DND-41 (cell line): ENCODE results near the gene CYB5A.

ENCODE experiments used
- EZH2 ChIP-seq: IDR thresholded peaks from 3 replicates; pipeline ENCODE4 v1.6.1; 2012; ENCODE audit warnings: borderline replicate concordance, low read depth, mild to moderate bottlenecking, moderate library complexity, low read length, inconsistent platforms; ENCODE audit not compliant: severe bottlenecking
- TF ChIP-seq, protein P1 (sequence below): IDR thresholded peaks from 2 replicates; pipeline ENCODE4 v1.5.1; 2012; ENCODE audit warnings: borderline replicate concordance, low read length, moderate library complexity, mild to moderate bottlenecking; ENCODE audit not compliant: poor library complexity, severe bottlenecking; ENCODE audit errors: extremely low read depth

DNA sequence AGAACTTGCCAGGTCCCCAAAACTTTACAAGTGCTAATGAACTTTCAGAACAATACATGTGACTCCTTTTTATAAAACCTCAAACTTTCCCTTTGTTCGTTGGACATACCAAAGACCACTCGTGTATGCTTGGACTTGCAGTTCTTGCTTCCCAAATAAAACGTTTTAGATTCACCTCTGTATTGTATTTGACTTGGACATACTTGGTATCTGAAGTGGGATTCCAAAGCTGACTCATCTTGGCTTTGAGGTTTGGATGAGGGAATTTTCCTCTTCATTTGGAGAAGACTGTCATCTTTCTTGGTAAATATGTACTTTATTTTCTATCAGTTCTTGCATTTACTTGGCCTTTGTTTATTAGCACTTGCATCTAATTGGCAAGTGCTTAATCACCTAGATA, 8.0 kb upstream of the CYB5A start:
- TF ChIP-seq, protein P1, sequence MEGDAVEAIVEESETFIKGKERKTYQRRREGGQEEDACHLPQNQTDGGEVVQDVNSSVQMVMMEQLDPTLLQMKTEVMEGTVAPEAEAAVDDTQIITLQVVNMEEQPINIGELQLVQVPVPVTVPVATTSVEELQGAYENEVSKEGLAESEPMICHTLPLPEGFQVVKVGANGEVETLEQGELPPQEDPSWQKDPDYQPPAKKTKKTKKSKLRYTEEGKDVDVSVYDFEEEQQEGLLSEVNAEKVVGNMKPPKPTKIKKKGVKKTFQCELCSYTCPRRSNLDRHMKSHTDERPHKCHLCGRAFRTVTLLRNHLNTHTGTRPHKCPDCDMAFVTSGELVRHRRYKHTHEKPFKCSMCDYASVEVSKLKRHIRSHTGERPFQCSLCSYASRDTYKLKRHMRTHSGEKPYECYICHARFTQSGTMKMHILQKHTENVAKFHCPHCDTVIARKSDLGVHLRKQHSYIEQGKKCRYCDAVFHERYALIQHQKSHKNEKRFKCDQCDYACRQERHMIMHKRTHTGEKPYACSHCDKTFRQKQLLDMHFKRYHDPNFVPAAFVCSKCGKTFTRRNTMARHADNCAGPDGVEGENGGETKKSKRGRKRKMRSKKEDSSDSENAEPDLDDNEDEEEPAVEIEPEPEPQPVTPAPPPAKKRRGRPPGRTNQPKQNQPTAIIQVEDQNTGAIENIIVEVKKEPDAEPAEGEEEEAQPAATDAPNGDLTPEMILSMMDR: no peak
- TF ChIP-seq EZH2: no peak
